SH-SY5Y (cell line): ENCODE measurements around the gene PARVB.

Source experiments
- GATA2 ChIP-seq: IDR thresholded peaks from 2 replicates; pipeline ENCODE4 v1.6.1; 2011; ENCODE audit warnings: mild to moderate bottlenecking, low read depth, low read length
- GATA3 ChIP-seq: IDR thresholded peaks from 2 replicates; pipeline ENCODE4 v1.6.1; 2011; ENCODE audit warnings: low read depth, mild to moderate bottlenecking, low read length, moderate library complexity

PARVB gene

DNA sequence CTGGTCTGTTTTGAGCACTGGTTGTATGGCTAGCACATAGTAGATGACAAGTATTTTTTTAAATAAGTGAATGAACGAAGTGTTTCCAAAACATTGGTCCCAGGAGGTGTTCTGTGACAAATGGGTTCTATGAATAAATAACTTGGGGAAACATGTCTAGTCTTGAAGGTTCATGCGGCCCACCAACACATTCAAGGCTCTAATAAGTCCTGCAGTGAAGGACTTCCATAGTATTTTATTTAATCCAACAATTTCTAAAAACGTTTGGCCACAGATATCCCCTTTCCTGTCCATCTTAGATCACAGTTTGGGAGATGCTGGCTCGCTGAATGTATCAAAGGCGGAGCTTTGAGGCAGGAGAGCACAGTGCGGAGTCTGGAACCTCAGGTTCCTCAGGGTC, 179.1 kb downstream of the PARVB start:
- TF ChIP-seq GATA3 (no peak), GATA2 (no peak)

GRCh38 chr22:44204739-44205515, 180.8 kb downstream of the PARVB start:
- TF ChIP-seq GATA2 (no peak), GATA3 (no peak)

DNA sequence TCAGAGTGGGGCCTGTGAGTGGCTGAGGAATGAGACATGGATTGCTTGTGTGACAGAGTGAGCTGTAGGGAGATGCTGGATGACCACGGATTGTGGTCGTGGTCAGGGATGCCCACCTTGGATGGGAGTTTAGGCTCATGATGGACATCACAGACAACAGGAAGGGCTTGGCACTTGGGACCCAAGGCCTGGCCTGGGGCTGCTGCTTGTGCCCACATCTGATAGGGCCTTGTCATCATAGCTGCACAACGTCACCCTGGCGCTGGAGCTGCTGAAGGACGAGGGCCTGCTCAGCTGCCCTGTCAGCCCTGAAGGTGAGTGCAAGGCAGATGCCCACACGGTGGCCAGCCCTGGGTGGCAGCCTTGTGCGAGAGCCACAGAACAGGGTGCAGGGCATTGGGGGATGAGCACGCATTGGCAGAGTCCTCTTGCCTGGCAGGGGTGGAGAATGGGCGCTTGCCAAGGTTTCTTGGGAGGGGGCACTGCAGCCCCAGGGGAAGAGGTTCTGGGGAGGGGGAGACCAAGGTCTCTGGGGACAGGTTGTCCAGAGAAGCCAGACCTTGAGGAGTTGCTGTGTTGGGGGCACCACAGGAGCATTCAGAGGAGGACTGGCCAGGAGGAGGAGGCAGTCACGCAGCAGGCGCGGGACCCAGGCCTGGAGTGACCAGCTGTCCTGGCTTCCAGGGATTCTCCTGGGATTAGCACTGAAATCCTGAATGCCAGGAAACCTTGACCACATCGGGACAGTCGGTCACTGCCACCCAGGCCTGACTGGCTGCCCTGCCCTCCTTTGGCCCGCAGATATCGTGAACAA, 181.6 kb downstream of the PARVB start:
- TF ChIP-seq GATA2 (no peak), GATA3 (no peak)

DNA sequence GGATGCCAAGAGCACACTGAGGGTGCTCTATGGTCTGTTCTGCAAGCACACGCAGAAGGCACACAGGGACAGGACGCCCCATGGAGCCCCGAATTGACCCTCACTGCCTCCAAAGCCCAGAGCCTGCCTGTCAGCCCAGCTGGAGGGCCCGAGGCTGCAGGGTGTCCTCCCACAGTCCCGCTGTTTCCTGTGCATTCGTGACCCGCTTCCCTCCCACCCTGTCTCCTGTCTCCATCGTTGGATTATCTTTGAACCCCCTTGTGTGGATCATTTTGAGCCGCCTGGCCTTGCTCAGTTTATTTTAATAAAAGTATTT, 182.2 kb downstream of the PARVB start:
- TF ChIP-seq GATA2 (no peak), GATA3 (no peak)

- no peak for TF ChIP-seq GATA2
- no peak for TF ChIP-seq GATA3
Observed at GRCh38 chr22:44206696-44207095, 182.6 kb downstream of the PARVB start.

GRCh38 chr22:44207173-44207980, 183.3 kb downstream of the PARVB start:
- TF ChIP-seq GATA2 (no peak), GATA3 (no peak)

- TF ChIP-seq GATA2 (no peak), GATA3 (no peak)
Observed at GRCh38 chr22:44207981-44208317, 183.8 kb downstream of the PARVB start.

GRCh38 chr22:44209343-44209742, 185.2 kb downstream of the PARVB start:
- TF ChIP-seq GATA3: no peak
- TF ChIP-seq GATA2: no peak

GRCh38 chr22:44210722-44211121, 186.6 kb downstream of the PARVB start:
- no peak for TF ChIP-seq GATA3
- no peak for TF ChIP-seq GATA2

- TF ChIP-seq GATA3 (no peak), GATA2 (no peak)
Observed at GRCh38 chr22:44211256-44211945, 187.3 kb downstream of the PARVB start.

GRCh38 chr22:44211946-44212930, 188.1 kb downstream of the PARVB start:
- TF ChIP-seq GATA2 (no peak), GATA3 (no peak)

DNA sequence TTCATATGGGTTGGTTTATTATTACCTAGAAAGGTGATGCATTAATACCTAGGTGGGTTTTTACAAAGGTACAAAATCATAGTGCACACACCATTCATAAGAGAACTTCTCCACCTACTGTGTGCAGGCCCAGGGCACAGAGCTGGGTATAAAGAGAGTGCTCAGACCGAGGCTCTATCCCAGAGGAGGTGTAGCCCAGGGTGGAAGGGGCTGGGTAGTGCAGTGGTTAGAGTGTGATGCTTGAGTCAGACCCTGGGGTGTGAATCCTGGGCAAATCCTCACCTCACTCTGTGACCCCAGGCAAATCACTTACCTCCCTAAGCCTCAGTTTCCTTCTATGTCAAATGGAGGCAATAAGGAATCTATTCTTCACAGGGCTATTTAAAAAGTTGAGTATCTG, 188.8 kb downstream of the PARVB start:
- TF ChIP-seq GATA3: no peak
- TF ChIP-seq GATA2: no peak
